ENCODE results near the gene GPR162.

DNA sequence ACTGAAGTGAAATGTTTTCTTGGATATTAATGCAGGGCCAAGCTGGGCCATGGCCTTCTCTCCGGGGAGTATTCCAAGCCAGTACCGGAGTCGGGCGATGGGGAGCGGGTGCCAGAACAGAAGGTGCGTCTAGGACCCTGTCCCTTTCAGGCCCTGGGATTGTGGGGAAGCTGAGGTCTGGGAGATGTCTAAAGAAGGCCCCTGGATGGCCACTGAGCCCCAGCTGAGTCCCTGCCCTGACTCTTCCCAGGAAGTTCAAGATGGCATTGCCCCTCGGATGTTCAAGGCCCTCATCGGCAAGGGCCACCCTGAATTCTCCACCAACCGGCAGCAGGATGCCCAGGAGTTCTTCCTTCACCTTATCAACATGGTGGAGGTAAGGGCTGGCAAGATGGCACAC, 38.5 kb downstream of the GPR162 start:
- TF ChIP-seq POLR2A (IDR thresholded peaks at IDR 0.05) = no peak
- no peak for TF ChIP-seq CTCF (IDR thresholded peaks at IDR 0.05)

Measured in right lobe of liver (tissue), 4 donors.